Endodermal cell (in vitro differentiated cells): ENCODE data around the gene METAP2. TPM values are rescaled to one million over a fixed set of nuclear protein-coding genes. Genes with fewer than 3 reads are reported as not detected.

Experiments used
- DNase-seq: peaks from one replicate; pipeline ENCODE4 v3.0.0-alpha.2; 2017
- H3K27ac ChIP-seq: 2 replicates; pipeline ENCODE4 v1.5.1; 2013; ENCODE audit warnings: mild to moderate bottlenecking, low read depth, low read length, moderate library complexity
- H3K27me3 ChIP-seq: 2 replicates; pipeline ENCODE4 v1.6.1; 2013; ENCODE audit warnings: mild to moderate bottlenecking, low read length, moderate library complexity; ENCODE audit not compliant: insufficient read depth, control insufficient read depth, poor library complexity, severe bottlenecking
- H3K36me3 ChIP-seq: 2 replicates; pipeline ENCODE4 v1.7.0; 2013; ENCODE audit warnings: mild to moderate bottlenecking, low read length, moderate library complexity; ENCODE audit not compliant: control insufficient read depth, insufficient read depth
- H3K4me1 ChIP-seq: one replicate; pipeline ENCODE4 v1.7.0; 2013; ENCODE audit warnings: low read length; ENCODE audit not compliant: control insufficient read depth, insufficient read depth
- H3K4me3 ChIP-seq: 2 replicates; pipeline ENCODE4 v1.5.1; 2013; ENCODE audit warnings: mild to moderate bottlenecking, low read length, moderate library complexity
- H3K9ac ChIP-seq: 2 replicates; pipeline ENCODE4 v1.6.1; 2013; ENCODE audit warnings: mild to moderate bottlenecking, low read length, moderate library complexity; ENCODE audit not compliant: poor library complexity, severe bottlenecking; ENCODE audit errors: extremely low read depth
- H3K9me3 ChIP-seq: 2 replicates; pipeline ENCODE4 v1.6.1; 2013; ENCODE audit warnings: mild to moderate bottlenecking, low read length, moderate library complexity; ENCODE audit not compliant: control insufficient read depth
- H3K27ac Mint-ChIP-seq: 2 replicates; pipeline ENCODE4 v1.8.0; 2020; ENCODE audit warnings: mixed read lengths
- H3K27me3 Mint-ChIP-seq: 2 replicates; pipeline ENCODE4 v1.8.0; 2021; ENCODE audit warnings: mild to moderate bottlenecking, mixed read lengths; ENCODE audit not compliant: insufficient read depth
- H3K36me3 Mint-ChIP-seq: 2 replicates; pipeline ENCODE4 v1.8.0; 2020; ENCODE audit warnings: low read depth, mixed read lengths
- H3K4me1 Mint-ChIP-seq: 2 replicates; pipeline ENCODE4 v1.8.0; 2020; ENCODE audit warnings: mixed read lengths
- H3K4me3 Mint-ChIP-seq: 2 replicates; pipeline ENCODE4 v1.8.0; 2020; ENCODE audit warnings: mild to moderate bottlenecking, moderate library complexity, mixed read lengths
- H3K9me3 Mint-ChIP-seq: 2 replicates; pipeline ENCODE4 v1.8.0; 2020; ENCODE audit warnings: mild to moderate bottlenecking, mixed read lengths
- WGBS, 2 experiments: methylation state at CpG; one replicate each; pipeline versions ENCODE4 v1.1.5 to v1.1.7; 2013; ENCODE audit warnings: missing lambda C conversion rate in 2 of 2, mixed read lengths in 1 of 2; ENCODE audit not compliant: insufficient coverage in 1 of 2, insufficient read length in 1 of 2; 5-methylcytosine and 5-hydroxymethylcytosine counted together
- total RNA-seq, 2 donors: library from RNA; stranded (reverse); fragmentation: NEBNext Ultra II Directional in 1 of 2; extraction: Animal tissue kit (Norgen Biotek cat#: 25700) in 1 of 2; gene quantifications; 2 replicates in 1 of 2; 3 replicates in 1 of 2; pipeline ENCODE4 v1.2.1, GENCODE V29; 2021
- TF ChIP-seq, protein P1 (sequence below): fragments of 200-600 bp; sonication (generic); conservative IDR thresholded peaks from 2 replicates; pipeline ENCODE4 v1.5.0; 2021; ENCODE audit warnings: antibody characterized with exemption, mild to moderate bottlenecking

METAP2 gene
- total RNA-seq, 2 donors from 2014 or later = 137 to 152 TPM

DNA sequence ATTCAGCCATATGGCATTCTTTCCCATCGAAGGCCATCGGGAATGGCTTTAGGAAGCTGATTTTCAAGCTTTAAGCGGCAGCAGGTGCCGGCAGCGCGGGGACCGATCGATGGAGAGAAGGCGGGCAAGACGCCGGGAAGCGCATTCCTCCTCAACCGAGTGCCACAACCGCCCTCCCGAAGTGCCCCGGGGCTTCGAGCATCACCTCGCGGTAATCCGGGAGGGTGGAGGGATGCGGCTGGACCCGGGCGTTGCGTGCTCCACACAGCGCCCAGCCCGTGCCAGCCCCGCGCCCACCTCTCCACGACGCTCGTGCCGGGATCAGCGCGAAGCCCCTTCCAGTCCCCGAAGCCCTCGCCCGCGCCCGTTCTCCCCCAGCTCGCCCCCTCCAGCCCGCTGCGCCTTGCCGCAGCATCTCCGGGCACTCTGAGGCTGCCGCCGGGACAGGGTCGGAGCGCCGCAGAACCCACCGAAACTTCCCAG, 74.1 kb downstream of the METAP2 start:
- Mint-ChIP-seq H3K4me1 (peaks cover 32% of the 10 kb centered on the region), H3K27ac (peak overlapping the region; percentile 66), H3K27me3 (peaks cover 33% of the 10 kb centered on the region), H3K4me3 (peak overlapping the region; percentile 58), H3K9me3 (peaks cover 11% of the 10 kb centered on the region), H3K36me3 (peaks cover 7% of the 10 kb centered on the region)
- Histone ChIP-seq H3K36me3 (no peaks in the 10 kb centered on the region), H3K9me3 (peaks cover 13% of the 10 kb centered on the region), H3K27me3 (peaks cover 28% of the 10 kb centered on the region), H3K4me3 (peak overlapping the region; percentile 84), H3K4me1 (peaks cover 3% of the 10 kb centered on the region), H3K27ac (peak overlapping the region; percentile 48), H3K9ac (peak overlapping the region; percentile 57)
- TF ChIP-seq, protein P1, sequence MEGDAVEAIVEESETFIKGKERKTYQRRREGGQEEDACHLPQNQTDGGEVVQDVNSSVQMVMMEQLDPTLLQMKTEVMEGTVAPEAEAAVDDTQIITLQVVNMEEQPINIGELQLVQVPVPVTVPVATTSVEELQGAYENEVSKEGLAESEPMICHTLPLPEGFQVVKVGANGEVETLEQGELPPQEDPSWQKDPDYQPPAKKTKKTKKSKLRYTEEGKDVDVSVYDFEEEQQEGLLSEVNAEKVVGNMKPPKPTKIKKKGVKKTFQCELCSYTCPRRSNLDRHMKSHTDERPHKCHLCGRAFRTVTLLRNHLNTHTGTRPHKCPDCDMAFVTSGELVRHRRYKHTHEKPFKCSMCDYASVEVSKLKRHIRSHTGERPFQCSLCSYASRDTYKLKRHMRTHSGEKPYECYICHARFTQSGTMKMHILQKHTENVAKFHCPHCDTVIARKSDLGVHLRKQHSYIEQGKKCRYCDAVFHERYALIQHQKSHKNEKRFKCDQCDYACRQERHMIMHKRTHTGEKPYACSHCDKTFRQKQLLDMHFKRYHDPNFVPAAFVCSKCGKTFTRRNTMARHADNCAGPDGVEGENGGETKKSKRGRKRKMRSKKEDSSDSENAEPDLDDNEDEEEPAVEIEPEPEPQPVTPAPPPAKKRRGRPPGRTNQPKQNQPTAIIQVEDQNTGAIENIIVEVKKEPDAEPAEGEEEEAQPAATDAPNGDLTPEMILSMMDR = no peak
- WGBS, 2 experiments = 0% methylated on average over 34 to 50 of the region's 50 CpGs
- peak; percentile 88 for DNase-seq

GRCh38 chr12:95548539-95549391, 74.8 kb downstream of the METAP2 start:
- Histone ChIP-seq H3K4me1 (peaks cover 3% of the 10 kb centered on the region), H3K27ac (peak overlapping the region; percentile 48), H3K4me3 (peak overlapping the region; percentile 84), H3K9me3 (peaks cover 13% of the 10 kb centered on the region), H3K27me3 (peaks cover 28% of the 10 kb centered on the region), H3K9ac (peak overlapping the region; percentile 57), H3K36me3 (no peaks in the 10 kb centered on the region)
- Mint-ChIP-seq H3K27ac (peak overlapping the region; percentile 83), H3K27me3 (peaks cover 33% of the 10 kb centered on the region), H3K9me3 (peaks cover 11% of the 10 kb centered on the region), H3K36me3 (peaks cover 5% of the 10 kb centered on the region), H3K4me3 (peak overlapping the region; percentile 58), H3K4me1 (peaks cover 32% of the 10 kb centered on the region)
- WGBS, 2 experiments = 4 to 12% methylated on average over 36 to 97 of the region's 98 CpGs
- peak; percentile 92 for DNase-seq
- TF ChIP-seq, protein P1 = no peak

DNA sequence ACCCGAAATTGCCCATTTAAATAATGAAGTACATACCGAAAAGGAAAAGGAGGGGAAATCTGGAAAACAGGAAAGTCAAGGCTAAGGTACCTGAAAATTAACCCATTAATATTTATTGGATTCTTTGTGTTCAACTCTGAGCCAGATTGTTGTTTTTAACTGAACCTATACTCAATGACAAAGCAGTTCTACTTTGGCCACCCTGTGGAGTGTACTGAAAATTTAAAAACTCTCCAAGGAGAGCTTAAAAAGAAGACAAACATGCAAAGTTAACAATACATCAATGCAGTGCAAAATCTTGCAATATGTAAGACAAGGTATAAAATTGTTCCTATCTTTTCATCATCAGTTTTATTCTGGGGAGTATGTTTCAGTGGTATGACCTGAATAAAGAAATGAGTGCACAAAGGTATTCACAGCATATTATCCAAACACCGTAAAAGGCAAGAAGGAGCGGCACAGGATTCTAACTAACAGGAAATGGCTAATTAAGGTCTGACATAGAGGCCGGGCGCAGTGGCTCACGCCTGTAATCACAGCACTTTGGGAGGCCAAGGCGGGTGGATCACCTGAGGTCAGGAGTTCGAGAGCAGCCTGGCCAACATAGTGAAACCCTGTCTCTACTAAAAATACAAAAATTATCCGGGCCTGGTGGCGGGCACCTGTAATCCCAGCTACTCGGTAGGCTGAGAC, 75.6 kb downstream of the METAP2 start:
- peaks cover 13% of the 10 kb centered on the region for H3K9me3 ChIP-seq
- H3K36me3 ChIP-seq = no peaks in the 10 kb centered on the region
- DNase-seq = peak; percentile 77
- Mint-ChIP-seq H3K4me3 (peak overlapping the region; percentile 58), H3K27me3 (peaks cover 33% of the 10 kb centered on the region), H3K27ac (peak overlapping the region; percentile 83), H3K9me3 (peaks cover 11% of the 10 kb centered on the region), H3K36me3 (peaks cover 5% of the 10 kb centered on the region), H3K4me1 (peaks cover 38% of the 10 kb centered on the region)
- no peak overlapping the region for H3K9ac ChIP-seq
- TF ChIP-seq, protein P1 = no peak
- peak overlapping the region; percentile 77 for H3K4me3 ChIP-seq
- WGBS, 2 experiments = 57 to 62% methylated on average over 11 to 12 of the region's 12 CpGs
- H3K4me1 ChIP-seq = peaks cover 3% of the 10 kb centered on the region
- H3K27ac ChIP-seq = no peak overlapping the region
- peaks cover 28% of the 10 kb centered on the region for H3K27me3 ChIP-seq
